22Rv1 (cell line): Measurements from ENCODE around the gene TMEM54.

Experiments
- CTCF ChIP-seq: fragments of 450-650 bp; IDR thresholded peaks from 2 replicates; pipeline ENCODE4 v1.5.1; 2017; ENCODE audit warnings: mild to moderate bottlenecking
- ZFX ChIP-seq: fragments of 450-650 bp; IDR thresholded peaks from 2 replicates; pipeline ENCODE4 v1.6.1; 2017; ENCODE audit warnings: antibody characterized with exemption, borderline replicate concordance

GRCh38 chr1:32929366-32929765 lies 28.2 kb upstream of the TMEM54 start:
- TF ChIP-seq CTCF (no peak), ZFX (no peak)
